SK-N-SH (cell line): Measurements from ENCODE around the gene ECM1.

Source experiments
- FOXJ3 ChIP-seq: sonication (generic); formaldehyde crosslinking; IDR thresholded peaks from 2 replicates; pipeline ENCODE4 v1.5.1; 2020; ENCODE audit warnings: mild to moderate bottlenecking, missing genetic modification reagents
- POLR2AphosphoS5 ChIP-seq: IDR thresholded peaks from 2 replicates; pipeline ENCODE4 v1.6.1; 2012; ENCODE audit warnings: low read depth, low read length
- RAD21 ChIP-seq: IDR thresholded peaks from 2 replicates; pipeline ENCODE4 v1.6.1; 2012; ENCODE audit warnings: mild to moderate bottlenecking, low read length

DNA sequence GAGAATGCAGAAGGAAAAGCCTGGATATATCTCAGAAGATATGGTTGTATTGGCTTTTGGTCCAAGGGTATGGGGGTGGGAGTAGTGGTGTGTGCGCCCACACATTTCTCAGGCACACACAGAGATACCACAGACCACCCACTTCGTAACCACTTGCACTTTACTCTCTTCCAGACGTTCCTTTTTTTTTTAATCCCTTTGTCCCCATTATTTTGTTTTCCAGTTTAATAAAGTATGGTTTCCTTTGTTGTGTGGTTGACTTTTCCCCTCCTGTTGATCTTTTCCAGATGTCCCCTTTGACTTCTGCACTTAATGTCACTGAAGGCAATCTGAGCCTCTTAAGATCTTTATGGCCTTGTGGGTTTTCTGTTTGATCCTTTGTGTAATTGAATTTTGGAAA, 31.2 kb upstream of the ECM1 start:
- no peak for TF ChIP-seq RAD21
- no peak for TF ChIP-seq POLR2AphosphoS5
- TF ChIP-seq FOXJ3 = no peak
